ENCODE results near the gene ETV5.
A peak's percentile ranks its signal among the peaks of the same experiment; 100 is the strongest.
"Not testable (repeated sequence)": the region's sequence is repeated elsewhere in the genome, so short reads cannot be mapped to it uniquely, and the experiment has no call there.

ETV5 gene

GRCh38 chr3:186019288-186019687 is 89.6 kb downstream of the ETV5 start:
- DNase-seq: not testable (repeated sequence)

GRCh38 chr3:186014866-186015265 is 94.0 kb downstream of the ETV5 start:
- DNase-seq: no peak

GRCh38 chr3:186013312-186013711 is 95.6 kb downstream of the ETV5 start:
- no peak for DNase-seq

GRCh38 chr3:186012137-186012536 is 96.8 kb downstream of the ETV5 start:
- no peak for DNase-seq

GRCh38 chr3:186004671-186005070 is 104.2 kb downstream of the ETV5 start:
- no peak for DNase-seq

GRCh38 chr3:186004209-186004608 is 104.7 kb downstream of the ETV5 start:
- no peak for DNase-seq

GRCh38 chr3:186003610-186004009 is 105.3 kb downstream of the ETV5 start:
- no peak for DNase-seq

- DNase-seq: peak; percentile 34
Measured at GRCh38 chr3:186002884-186003472, 105.9 kb downstream of the ETV5 start.

GRCh38 chr3:186001842-186002241 is 107.0 kb downstream of the ETV5 start:
- no peak for DNase-seq

- no peak for DNase-seq
Measured at GRCh38 chr3:185999221-185999620, 109.7 kb downstream of the ETV5 start.

GRCh38 chr3:185998136-185998535 is 110.8 kb downstream of the ETV5 start:
- no peak for DNase-seq

GRCh38 chr3:185997130-185997529 is 111.8 kb downstream of the ETV5 start:
- no peak for DNase-seq

Data from NCI-H226 (cell line).